ENCODE measurements around the gene PPP2R2B.

DNA sequence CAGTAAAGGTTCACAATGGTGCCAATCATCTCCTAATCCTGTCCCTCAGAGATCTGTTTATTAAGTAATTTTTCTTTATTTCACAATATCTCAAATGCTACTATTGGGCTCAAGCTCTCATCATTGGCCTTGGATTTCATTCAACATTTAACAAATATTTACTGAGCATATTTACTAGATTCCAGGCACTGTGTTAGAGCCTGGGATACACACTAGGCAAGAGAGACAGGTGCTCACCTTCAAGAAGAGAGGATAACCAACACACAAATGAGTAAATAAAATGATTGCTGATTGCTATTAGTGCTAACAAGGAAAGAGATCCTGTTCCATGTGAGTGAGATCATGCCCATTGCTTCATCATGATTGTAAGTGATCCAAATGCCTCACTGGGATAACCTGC, 27.4 kb downstream of the PPP2R2B start:
- TF ChIP-seq, protein P1, sequence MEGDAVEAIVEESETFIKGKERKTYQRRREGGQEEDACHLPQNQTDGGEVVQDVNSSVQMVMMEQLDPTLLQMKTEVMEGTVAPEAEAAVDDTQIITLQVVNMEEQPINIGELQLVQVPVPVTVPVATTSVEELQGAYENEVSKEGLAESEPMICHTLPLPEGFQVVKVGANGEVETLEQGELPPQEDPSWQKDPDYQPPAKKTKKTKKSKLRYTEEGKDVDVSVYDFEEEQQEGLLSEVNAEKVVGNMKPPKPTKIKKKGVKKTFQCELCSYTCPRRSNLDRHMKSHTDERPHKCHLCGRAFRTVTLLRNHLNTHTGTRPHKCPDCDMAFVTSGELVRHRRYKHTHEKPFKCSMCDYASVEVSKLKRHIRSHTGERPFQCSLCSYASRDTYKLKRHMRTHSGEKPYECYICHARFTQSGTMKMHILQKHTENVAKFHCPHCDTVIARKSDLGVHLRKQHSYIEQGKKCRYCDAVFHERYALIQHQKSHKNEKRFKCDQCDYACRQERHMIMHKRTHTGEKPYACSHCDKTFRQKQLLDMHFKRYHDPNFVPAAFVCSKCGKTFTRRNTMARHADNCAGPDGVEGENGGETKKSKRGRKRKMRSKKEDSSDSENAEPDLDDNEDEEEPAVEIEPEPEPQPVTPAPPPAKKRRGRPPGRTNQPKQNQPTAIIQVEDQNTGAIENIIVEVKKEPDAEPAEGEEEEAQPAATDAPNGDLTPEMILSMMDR (conservative IDR thresholded peaks at IDR 0.05; ENCODE audit: low read depth, low read length), result no peak
- no peak for TF ChIP-seq EZH2 (IDR thresholded peaks at IDR 0.05; ENCODE audit: borderline replicate concordance, low read depth, low read length, poor library complexity, severe bottlenecking)
